K562 (cell line): ENCODE results near the gene TMEM43. TPM values are rescaled to one million over a fixed set of nuclear protein-coding genes. Genes with fewer than 3 reads are reported as not detected.

ENCODE experiments used
- ARHGAP35 ChIP-seq: fragments of 450-650 bp; IDR thresholded peaks from 2 replicates; pipeline ENCODE4 v1.6.1; 2018; ENCODE audit not compliant: partially characterized antibody
- BRF2 ChIP-seq: IDR thresholded peaks from 3 replicates; pipeline ENCODE4 v1.6.1; 2011; ENCODE audit warnings: borderline replicate concordance, mild to moderate bottlenecking; ENCODE audit not compliant: insufficient read length, insufficient read depth
- CSDE1 ChIP-seq, 2 experiments: fragments of 450-650 bp; IDR thresholded peaks; 2 replicates each; pipeline ENCODE4 v1.6.1; 2016; ENCODE audit warnings: mild to moderate bottlenecking in 1 of 2
- DLX4 ChIP-seq: fragments of 250-450 bp; sonication (Bioruptor Pico); IDR thresholded peaks from 2 replicates; pipeline ENCODE4 v1.6.1; 2021; ENCODE audit warnings: mild to moderate bottlenecking
- E2F1 ChIP-seq: sonication (generic); formaldehyde crosslinking; IDR thresholded peaks from 2 replicates; pipeline ENCODE4 v1.8.1; 2023; ENCODE audit warnings: mild to moderate bottlenecking, missing genetic modification reagents, moderate library complexity
- ERF ChIP-seq: fragments of 450-650 bp; formaldehyde crosslinking; IDR thresholded peaks from 2 replicates; pipeline ENCODE4 v1.4.0; 2020; ENCODE audit warnings: mild to moderate bottlenecking, mixed read lengths
- FOXP4 ChIP-seq: sonication (generic); formaldehyde crosslinking; IDR thresholded peaks from 2 replicates; pipeline ENCODE4 v1.8.0; 2022; ENCODE audit warnings: mild to moderate bottlenecking, missing genetic modification reagents, borderline replicate concordance
- KLF1 ChIP-seq: fragments of 450-650 bp; IDR thresholded peaks from 2 replicates; pipeline ENCODE4 v1.6.1; 2016; ENCODE audit warnings: missing genetic modification characterization, missing compliant biosample characterization
- LEF1 ChIP-seq: fragments of 450-650 bp; IDR thresholded peaks from 2 replicates; pipeline ENCODE4 v1.6.1; 2016; ENCODE audit warnings: mild to moderate bottlenecking
- NR2C2 ChIP-seq, 2 experiments: fragments of 200-800 bp in 1 of 2; sonication (Bioruptor generic) in 1 of 2; sonication (generic) in 1 of 2; formaldehyde crosslinking in 1 of 2; IDR thresholded peaks; 2 replicates each; pipeline versions ENCODE4 v1.6.1 to v1.8.0; 2016 to 2022; ENCODE audit warnings: mild to moderate bottlenecking in 1 of 2, missing compliant biosample characterization in 1 of 2, missing genetic modification characterization in 1 of 2, missing genetic modification reagents in 1 of 2
- PHB ChIP-seq: fragments of 250-450 bp; sonication (Bioruptor Pico); IDR thresholded peaks from 2 replicates; pipeline ENCODE4 v1.5.0; 2021
- RAD21 ChIP-seq, 2 experiments: fragments of 250-450 bp in 1 of 2; fragments of 450-650 bp in 1 of 2; sonication (Bioruptor Pico) in 1 of 2; formaldehyde crosslinking in 1 of 2; IDR thresholded peaks in 1 of 2; conservative IDR thresholded peaks in 1 of 2; 2 replicates each; pipeline versions ENCODE4 v1.4.0 to v1.8.0; 2020 to 2022; ENCODE audit warnings: mild to moderate bottlenecking in 2 of 2, moderate library complexity in 1 of 2
- RBM39 ChIP-seq: fragments of 200-400 bp; formaldehyde crosslinking; optimal IDR thresholded peaks from 2 replicates; pipeline ENCODE3; 2018; ENCODE audit warnings: low read depth, low read length
- SMARCA5 ChIP-seq: fragments of 450-650 bp; IDR thresholded peaks from 2 replicates; pipeline ENCODE4 v1.6.1; 2016
- STAT6 ChIP-seq: sonication (generic); formaldehyde crosslinking; IDR thresholded peaks from 2 replicates; pipeline ENCODE4 v1.8.1; 2023; ENCODE audit warnings: mild to moderate bottlenecking, missing genetic modification reagents
- XRCC5 ChIP-seq: fragments of 200-400 bp; formaldehyde crosslinking; IDR thresholded peaks from 2 replicates; pipeline ENCODE4 v1.6.1; 2017; ENCODE audit warnings: low read depth, mild to moderate bottlenecking, low read length
- ZKSCAN3 ChIP-seq: fragments of 250-450 bp; sonication (Bioruptor Pico); IDR thresholded peaks from 2 replicates; pipeline ENCODE4 v1.4.0; 2020
- ZNF239 ChIP-seq: fragments of 250-450 bp; sonication (Bioruptor Pico); IDR thresholded peaks from 2 replicates; pipeline ENCODE4 v1.4.0; 2020; ENCODE audit warnings: mild to moderate bottlenecking
- ZNF444 ChIP-seq: fragments of 250-450 bp; sonication (Bioruptor Pico); IDR thresholded peaks from 2 replicates; pipeline ENCODE4 v1.4.0; 2020; ENCODE audit warnings: mild to moderate bottlenecking, moderate library complexity
- polyA plus RNA-seq, 8 experiments: library from polyadenylated mRNA; depleted of rRNA in 4 of 8; stranded (reverse) in 5 of 8; unstranded in 3 of 8; fragments of >200 nt; fragmentation: Nextera tagmentation in 2 of 8; fragmentation: Illumina TruSeq in 1 of 8; extraction: Ambion mirVana in 2 of 8; extraction: Trizol in 1 of 8; gene quantifications; 2 replicates each; pipeline versions ENCODE4 v1.2.1 to v1.2.3, GENCODE V29; 2011 to 2014; ENCODE audit warnings: inconsistent platforms in 1 of 8, missing spikeins in 1 of 8
- total RNA-seq, 7 experiments: library from RNA; depleted of rRNA in 6 of 7; stranded (reverse); fragments of >200 nt in 6 of 7; fragmentation: Illumina TruSeq in 2 of 7; extraction: Trizol in 2 of 7; gene quantifications; 2 replicates each; pipeline versions ENCODE4 v1.2.1 to v1.2.3, GENCODE V29; 2011 to 2021; ENCODE audit warnings: low replicate concordance in 1 of 7

The TMEM43 gene
- total and polyA plus RNA-seq, 9 of the 15 experiments (the other 6 are each of a cell fraction or from before 2014, with no cell fraction given): 16.7 to 46.1 (median 35.7) TPM

GRCh38 chr3:14123308-14124222, 1.3 kb upstream of the TMEM43 start (continued):
- TF ChIP-seq E2F1 (CRISPR knock-in tag): peak; percentile 51
- no peak for TF ChIP-seq ZNF444
- TF ChIP-seq STAT6 (CRISPR knock-in tag): no peak
- TF ChIP-seq RAD21 (CRISPR knock-in tag; conservative IDR thresholded peaks at IDR 0.05 in 1 of 2, IDR thresholded peaks at IDR 0.05 in 1 of 2): peak in 1 of 2 experiments; percentile 34; a peak in 1 of 4 replicates
- TF ChIP-seq ZNF239 (CRISPR knock-in tag): no peak
- no peak for TF ChIP-seq ZKSCAN3
- TF ChIP-seq FOXP4 (CRISPR knock-in tag): no peak
- no peak for TF ChIP-seq XRCC5
- TF ChIP-seq CSDE1 (IDR thresholded peaks at IDR 0.05): no peak
- TF ChIP-seq RBM39: no peak
- no peak for TF ChIP-seq NR2C2 (CRISPR knock-in tag; IDR thresholded peaks at IDR 0.05)
- no peak for TF ChIP-seq NR2C2 (tag; IDR thresholded peaks at IDR 0.05)
- TF ChIP-seq KLF1 (tag): no peak
- TF ChIP-seq ARHGAP35: peak; percentile 56
- no peak for TF ChIP-seq DLX4 (CRISPR knock-in tag)
- TF ChIP-seq PHB: no peak
- no peak for TF ChIP-seq BRF2
- TF ChIP-seq ERF (CRISPR knock-in tag): no peak
- TF ChIP-seq LEF1: 0 out of 2 replicates have a peak, but pooled peaks have one; percentile 17
- TF ChIP-seq SMARCA5: no peak
